ENCODE results near the gene HMGN4.
"Not testable (repeated sequence)": the region's sequence is repeated elsewhere in the genome, so short reads cannot be mapped to it uniquely, and the experiment has no call there.

Gene HMGN4

GRCh38 chr6:26519359-26519758 lies 18.8 kb upstream of the HMGN4 start:
- no peak overlapping the region for H3K27ac ChIP-seq
- TF ChIP-seq CTCF (conservative IDR thresholded peaks at IDR 0.05) = no peak

- H3K27ac ChIP-seq = peak overlapping the region; percentile 89
- TF ChIP-seq CTCF (conservative IDR thresholded peaks at IDR 0.05) = no peak
Measured at GRCh38 chr6:26520237-26520849, 17.8 kb upstream of the HMGN4 start.

GRCh38 chr6:26520850-26521599 lies 17.1 kb upstream of the HMGN4 start:
- no peak for TF ChIP-seq CTCF (conservative IDR thresholded peaks at IDR 0.05)
- peak overlapping the region; percentile 89 for H3K27ac ChIP-seq

GRCh38 chr6:26521600-26522391 lies 16.4 kb upstream of the HMGN4 start:
- TF ChIP-seq CTCF (conservative IDR thresholded peaks at IDR 0.05) = peak; percentile 63; the same call in 1 of the 2 replicates
- peak overlapping the region; percentile 89 for H3K27ac ChIP-seq

- peak overlapping the region; percentile 89 for H3K27ac ChIP-seq
Measured at GRCh38 chr6:26522486-26523228, 15.5 kb upstream of the HMGN4 start.

- H3K27ac ChIP-seq = not testable (repeated sequence)
Measured at GRCh38 chr6:26524314-26524713, 13.9 kb upstream of the HMGN4 start.

GRCh38 chr6:26524722-26525370 lies 13.3 kb upstream of the HMGN4 start:
- TF ChIP-seq CTCF (conservative IDR thresholded peaks at IDR 0.05) = no peak
- no peak overlapping the region for H3K27ac ChIP-seq

- no peak for TF ChIP-seq CTCF (conservative IDR thresholded peaks at IDR 0.05)
- H3K27ac ChIP-seq = no peak overlapping the region
Measured at GRCh38 chr6:26525838-26526237, 12.3 kb upstream of the HMGN4 start.

Measured in VCaP (cell line).